Amygdala (tissue), 56 donors: ENCODE data around the gene ZCCHC18.
"Not testable (repeated sequence)": the region's sequence is repeated elsewhere in the genome, so short reads cannot be mapped to it uniquely, and the experiment has no call there.

Experiments
- DNase-seq, 56 donors: peaks; one replicate each; lab custom pipeline; 2025; lab: John Stamatoyannopoulos, UW

The ZCCHC18 gene

DNA sequence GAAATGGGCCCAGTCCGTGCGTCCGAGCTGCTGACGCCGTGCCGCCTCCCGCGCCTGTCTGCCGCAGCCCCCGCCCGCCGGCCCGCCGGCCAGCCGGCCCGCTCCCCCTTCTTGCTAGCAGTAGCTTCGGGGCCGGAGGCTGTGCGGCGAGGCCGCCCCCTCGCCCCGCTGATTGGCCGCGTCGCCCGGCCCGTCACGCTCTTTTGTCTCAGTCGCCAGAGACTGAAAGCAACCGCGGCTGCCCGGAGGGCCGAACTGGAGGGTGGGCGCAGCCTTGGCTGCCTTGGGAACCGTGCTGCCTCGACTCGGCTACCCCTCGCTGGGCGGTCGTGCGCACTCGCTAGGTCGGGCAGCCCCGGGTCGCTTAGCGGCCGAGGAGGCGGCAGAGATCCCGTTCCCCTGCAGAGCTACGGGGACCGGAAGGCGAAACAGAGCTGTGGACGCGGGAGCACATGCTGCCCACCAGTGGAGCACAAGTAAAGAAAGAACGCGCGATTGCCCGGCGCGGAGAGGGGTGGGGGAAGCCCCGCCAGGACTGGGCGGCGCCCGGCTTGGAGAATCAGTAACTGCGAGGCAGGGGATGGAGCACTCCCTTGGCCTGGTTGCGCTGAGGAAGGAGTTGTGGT, at the start of gene ZCCHC18:
Gene ZCCHC18, plus strand, starts transcription at position 198 of the 626 bp plus-strand sequence. CDS start 1,589 bp downstream, outside the sequence.
- DNase-seq = peak in 47 of 56 donors; percentile 2 to 69 (median 33)

DNA sequence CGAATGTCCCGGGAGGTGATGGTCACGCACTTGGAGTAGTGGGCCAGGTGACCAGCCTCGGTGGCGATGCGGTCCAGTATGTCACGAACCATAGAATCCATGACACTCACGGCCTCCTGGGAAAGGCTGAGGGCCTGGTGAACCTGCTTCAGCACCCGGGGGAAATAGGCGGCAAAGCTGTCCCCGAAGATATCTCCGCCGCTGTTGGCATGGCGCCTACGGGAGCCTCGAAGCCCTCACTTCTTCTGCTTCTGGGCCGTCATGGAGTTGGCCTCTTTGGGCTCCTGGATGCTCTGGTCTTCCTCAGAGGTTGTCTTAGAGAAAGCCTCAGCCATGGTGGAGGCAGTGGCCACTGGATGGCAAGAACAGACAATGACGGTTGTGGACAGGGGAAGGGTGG, 49.7 kb upstream of the ZCCHC18 start:
- not testable (repeated sequence) for DNase-seq

DNA sequence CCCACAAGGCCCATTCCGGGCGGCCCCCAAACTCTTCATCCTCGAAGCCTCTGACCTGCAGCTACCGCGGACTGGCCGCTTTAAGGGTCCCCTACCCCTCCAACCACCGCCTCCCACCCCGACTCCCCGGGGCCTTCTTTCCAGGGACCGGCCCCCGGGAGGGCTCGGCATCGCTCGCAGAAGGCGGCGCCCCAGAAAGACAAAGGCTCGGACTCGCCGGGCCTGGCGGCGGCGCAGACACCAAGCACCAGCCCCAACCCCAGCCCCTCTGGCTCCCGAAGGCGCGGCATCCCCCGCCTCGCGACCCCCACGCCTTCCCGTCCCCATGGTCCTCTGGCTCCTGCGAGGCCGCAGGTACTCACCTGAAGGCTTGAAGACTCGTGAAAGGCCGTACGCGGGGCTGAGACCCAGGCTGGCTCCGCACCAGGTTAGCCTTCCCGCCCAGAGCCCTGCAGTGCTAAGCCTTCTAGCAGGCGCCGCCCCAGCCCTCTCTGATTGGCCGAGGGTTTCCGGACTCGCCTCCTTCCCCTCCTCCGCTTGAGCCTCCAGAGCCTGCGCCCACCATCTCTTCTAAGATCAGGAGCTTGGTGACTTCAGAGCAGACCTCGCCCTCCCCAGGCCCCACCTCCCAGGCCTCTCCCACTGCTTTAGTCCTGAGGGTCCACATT, 36.4 kb upstream of the ZCCHC18 start, which contains the start of gene TMSB15C:
Gene TMSB15C, minus strand, starts transcription at position 459 of the 668 bp plus-strand sequence.
- DNase-seq = not testable (repeated sequence)

DNA sequence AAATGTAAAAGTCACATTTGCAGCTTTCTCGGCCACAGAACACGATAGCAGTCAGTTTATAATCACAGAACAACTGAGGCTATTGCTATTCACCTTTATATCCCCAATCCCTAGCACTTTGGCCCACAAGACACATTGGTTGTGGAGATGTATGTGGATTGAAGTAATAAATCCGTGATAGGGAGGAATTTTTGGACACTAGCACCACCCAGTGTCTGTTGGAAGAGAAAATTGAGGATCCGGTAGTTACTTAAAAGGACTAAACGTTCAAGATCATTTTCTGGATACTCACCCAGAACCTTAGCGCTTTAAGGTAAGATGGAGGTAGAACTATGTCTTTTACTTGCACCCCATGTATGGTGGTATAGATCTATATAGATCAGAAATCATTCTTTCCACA, 34.5 kb upstream of the ZCCHC18 start:
- not testable (repeated sequence) for DNase-seq

DNA sequence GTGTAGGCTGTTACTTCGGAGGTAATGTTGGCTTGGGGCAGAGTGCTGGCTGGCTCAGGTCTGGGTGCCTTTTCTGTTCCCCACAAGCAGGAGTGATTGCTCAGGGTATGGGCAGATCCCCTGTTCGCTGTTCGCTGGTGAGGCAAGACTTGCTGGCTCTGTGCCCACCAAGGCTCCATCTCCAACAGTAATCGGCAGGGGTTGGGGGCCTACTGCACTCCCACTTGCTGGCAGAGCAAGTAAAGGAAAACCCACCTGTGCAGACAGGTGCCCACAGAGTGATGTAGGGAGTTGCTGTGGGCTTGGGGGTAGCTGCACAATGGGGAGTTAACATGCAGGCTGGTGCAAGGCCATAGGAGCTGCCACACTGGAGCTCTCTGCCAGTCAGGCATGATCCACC, 28.3 kb upstream of the ZCCHC18 start:
- DNase-seq = no peak

DNA sequence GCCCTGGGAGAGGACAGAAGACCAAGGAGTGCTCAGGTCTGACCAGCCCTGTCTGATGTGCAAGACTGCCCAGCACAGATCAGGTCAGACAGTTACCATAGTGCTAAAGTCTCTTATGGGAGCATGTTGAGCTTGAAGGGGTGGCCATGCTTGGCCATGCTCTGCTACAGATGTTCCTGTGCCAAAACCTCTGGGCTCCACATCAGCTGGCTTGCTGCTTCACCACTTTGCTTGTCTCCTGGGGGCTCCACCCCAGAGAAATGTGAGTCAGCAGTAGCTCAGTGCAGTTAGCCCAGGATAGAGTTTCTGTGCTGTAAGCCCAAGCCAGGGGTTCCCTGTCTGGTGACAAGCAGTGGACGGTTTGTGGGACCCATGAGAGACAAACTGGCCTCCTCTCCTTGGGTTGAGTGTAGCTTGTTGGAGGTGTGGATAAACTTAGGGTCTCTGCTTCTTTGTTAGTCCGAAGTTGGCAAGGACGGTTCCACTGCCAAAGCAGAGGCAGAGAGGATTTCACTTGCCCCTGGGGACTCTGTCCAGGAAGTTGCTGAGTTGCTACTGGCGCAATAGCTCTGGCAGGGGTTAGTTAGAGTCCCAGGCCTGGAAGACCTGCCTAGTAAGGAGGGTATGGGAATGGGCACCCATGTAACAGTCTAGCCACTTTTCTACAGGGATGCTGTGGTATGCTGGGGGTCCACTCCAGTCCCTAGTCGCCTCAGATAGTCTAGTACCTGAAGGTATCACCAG, 27.6 kb upstream of the ZCCHC18 start:
- no peak for DNase-seq

DNA sequence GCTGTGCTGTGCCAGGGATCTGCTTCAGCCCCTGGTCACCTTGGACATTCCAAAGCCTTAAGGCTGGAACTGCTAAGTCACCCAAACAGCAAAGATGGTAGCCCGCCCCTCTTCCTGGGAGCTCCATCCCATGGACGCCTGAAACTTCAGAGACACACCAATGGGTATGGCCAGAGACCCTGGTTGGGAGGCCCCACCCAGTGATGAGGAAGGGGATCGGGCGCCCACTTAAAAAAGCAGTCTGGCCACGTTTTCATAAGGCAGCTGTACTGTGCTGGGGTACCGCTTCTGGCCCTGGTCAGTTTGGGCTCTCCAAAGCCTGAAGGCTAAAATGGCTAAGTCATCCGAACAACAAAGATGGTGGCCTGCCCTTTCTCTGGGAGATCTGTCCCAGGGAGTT, 26.8 kb upstream of the ZCCHC18 start:
- DNase-seq = no peak

DNA sequence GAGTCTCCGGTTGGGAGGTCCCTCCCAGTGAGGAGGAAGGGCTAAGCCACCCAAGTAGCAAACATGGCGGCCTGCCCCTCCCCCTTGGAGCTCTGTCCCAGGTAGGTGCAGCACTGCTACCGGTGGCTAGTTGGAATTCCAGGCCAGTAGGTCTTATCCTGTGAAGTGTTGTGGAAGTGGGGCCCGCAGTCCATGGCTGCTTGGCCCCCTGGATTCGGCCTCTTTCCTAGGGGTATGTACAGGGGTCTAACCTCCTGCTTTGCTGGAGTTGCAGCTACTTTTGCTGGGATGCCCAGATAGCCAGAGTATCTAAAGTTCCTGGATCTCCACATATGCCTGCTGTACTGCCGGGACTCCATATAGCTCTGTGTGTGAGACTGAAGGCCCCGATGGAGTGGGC, 26.4 kb upstream of the ZCCHC18 start:
- no peak for DNase-seq

DNA sequence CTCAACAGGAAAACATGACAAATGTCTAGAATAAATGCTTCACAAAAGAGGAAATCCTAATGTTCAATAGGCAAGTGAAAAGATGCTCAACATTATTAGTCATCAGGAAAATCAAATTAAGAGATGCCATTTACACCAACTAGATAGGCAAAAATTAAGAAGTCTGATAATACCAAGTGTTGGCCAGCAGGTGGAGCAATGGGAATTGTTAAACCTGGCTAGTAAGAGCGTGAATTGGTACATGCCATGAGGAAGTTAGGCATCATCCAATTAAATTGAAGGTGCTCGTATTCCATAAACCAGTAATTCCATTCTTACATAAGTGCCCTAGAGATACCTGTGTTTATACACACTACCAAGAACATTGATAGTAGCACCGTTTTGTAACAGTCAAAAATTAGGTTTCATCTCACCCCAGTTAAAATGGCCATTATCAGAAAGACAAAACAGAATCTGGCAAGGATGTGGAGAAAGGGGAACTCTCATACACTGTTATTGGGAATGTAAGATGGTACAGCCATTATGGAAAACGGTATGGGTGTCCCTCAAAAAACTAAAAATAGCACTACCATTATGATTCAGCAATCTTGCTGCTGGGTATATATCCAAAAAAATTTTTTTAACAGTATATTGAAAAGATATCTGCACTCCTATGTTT, 14.0 kb upstream of the ZCCHC18 start:
- DNase-seq = peak in 23 of 56 donors; percentile 0 to 59 (median 13)

DNA sequence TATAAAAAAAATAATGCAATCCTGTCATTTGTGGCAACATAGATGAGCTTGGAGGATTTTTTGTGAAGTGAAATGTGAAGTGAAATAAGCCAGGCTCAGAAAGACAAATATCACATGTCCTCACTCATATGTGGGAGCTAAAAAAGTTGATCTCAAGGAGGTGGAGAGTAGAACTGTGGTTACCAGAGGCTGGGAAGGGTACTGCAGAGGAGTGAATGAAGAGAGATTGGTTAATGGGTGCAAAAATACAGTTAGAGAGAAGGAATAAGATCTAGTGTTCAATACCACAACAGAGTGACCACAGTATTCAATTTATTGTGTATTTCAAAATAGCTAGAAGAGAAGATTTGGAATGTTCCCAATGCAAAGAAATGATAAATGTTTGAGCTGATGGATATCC, 13.4 kb upstream of the ZCCHC18 start:
- DNase-seq = no peak

DNA sequence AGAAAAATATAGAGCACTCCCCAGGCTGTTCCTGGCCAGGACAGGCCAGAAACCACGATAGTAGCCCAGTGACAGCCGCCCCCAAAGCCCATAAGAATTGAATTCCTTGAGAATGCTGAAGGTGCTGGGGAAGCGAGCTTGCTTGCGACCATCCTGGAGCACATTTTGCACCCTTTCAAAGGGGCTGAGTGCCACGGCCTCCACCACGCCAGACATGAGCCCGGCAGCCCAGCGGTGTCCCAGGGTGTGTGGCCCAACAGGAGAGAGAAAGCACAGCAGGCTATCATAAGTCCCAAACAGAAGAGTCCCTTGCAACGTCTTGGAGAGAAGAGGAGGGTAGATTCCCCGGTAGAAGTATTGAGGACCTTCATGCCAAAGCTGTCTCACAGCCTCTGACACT, 7.6 kb upstream of the ZCCHC18 start:
- DNase-seq = no peak

DNA sequence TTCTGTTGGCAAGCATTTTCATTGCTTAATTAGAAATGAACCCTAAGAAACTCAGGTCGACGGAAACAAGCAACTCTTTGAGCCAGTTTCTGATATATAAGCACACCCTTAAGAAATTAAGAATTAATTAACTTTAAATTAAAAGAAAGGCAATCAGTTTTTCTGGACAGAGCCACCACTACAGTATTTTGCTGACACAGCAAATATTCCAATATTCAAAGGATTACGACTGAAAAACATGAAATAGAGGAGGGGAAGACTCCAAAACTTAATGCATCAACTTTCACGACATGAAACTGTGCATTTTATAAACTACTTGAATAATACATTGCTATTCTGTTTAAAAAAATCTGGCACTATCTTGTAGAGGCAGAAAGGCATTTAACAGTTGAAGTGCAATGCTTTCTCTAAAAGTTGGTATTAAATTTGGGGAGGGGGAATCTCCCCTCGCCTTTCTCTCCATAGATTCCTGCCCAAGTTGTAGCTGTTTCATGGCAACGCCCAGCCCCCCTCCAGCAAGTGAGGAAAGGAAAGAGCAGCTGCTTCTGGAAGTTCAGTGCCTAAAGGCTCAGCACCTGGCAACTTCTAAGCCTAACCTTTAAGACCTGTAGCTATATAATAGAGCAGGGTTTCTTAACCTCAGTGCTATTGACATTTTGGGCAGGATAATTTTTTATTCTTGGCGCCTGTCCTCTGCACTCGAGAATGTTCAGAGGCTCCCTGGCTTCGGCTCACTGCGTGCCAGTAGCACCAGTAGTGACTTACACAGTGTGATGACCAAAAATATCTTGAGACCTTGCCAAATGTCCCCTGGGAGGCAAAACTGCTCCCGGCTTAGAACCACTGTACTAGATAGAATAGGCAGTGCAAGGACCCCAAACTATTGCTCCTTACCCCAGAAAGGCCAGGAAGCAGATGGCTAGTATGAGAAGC, 6.7 kb upstream of the ZCCHC18 start:
- peak in 2 of 56 donors; percentile 1 to 3 for DNase-seq

DNA sequence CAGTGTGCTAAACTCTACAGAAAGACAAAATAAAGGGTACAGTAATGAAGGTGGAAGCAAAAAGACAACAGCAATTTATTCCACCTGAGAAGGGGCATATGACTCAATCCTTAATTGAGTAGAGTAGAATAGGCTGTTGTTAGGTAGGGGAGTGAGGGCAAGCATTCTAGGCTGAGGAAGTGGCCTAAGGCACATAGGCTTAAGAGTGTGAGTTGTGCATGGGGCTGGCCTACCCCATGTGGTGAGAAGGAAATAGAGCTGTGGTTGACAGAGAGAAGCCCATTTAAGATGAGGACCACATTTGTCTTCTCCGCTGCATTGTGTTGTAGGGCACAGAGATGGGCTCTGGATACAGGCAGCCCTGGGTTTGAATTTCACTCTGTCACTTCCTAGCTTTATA, 3.4 kb upstream of the ZCCHC18 start:
- DNase-seq = no peak

DNA sequence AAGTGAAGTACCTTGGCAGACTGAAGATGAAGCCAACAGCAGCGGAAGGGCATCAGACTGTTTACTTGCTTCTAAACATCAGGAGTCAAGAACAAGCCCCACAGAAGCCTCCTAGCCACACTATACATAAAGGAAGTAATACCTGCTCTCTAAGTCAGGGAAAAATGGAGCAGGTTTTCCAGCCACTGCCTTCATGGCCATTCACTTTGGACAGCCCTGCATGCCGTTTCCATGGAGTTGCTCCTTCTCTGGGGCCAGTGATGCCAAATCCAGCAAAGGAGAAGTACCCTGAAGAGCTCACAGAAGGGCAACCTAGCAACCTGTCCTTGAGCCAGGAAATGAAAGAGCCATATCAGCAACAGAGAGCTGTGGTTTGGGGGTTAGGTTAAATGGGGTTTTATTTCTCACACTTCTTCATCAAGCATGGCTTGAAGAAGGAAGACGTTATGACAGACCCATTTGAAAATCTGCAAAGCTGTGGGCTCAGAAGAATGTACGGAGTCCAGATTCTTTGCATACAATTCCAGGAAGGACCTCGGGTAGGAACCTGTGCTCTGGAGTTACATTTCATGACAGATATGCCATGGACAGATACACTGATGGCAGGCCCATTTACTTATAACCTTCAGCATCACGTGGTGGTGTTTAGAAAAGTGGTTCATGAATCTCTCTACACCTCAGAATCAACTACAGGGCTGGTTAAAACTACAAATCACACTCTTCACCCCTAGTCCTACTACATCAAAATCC, 1.7 kb upstream of the ZCCHC18 start:
- DNase-seq = not testable (repeated sequence)

DNA sequence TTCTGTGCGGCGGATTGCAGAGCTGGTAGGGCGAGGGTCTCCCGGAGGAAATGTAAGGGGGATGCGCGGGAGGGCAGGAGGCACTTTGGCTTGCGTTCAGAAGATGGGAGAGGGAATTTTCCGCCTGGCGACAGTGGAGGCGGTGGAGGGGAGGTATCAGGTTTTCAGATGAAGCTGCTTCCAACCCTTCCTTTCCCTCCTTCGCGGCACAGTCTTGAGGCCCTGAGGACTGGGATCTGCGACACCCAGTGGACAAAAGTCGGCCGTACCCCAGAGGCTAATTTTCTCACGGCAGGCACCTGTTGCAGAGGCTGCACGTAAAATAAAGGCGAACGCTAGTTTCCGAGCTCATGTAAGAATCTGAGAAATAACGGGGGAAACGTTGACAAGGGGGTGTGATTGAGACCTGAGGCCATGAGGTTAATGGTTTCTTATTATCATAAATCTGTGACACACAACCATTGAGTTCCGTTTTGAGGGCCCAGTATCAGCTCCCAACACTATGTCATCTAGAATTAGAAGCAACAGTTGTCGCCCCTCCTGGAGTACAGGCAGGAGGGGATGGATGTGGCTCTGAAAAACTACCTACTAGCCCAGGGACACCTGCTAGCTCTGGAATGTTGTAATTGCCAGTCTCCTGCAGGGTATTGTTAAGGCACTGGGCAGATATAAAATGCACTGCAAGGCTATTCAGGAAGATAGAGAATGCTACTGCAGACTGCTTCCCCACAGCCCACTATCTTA, 1.1 kb downstream of the ZCCHC18 start:
- DNase-seq = peak in 43 of 56 donors; percentile 1 to 55 (median 17)

DNA sequence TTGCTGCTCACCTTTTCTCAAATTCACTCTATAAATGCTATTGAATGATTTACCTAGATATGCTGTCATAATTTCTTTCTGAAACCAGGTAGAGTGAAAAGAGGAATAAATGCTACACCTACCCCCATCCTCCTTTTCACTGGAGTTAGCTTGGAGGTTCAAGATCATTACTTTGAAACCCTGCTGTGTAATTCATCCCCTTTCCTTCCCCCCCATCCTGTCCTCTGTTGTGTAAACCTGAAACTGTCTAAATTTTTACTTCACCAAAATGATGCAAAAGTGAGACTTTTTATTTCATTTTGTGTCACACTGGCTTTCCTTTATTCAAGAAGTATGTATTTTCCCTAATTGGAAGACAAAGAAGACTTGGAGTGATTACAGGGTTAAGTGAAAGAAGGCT, 5.4 kb downstream of the ZCCHC18 start:
- no peak for DNase-seq

DNA sequence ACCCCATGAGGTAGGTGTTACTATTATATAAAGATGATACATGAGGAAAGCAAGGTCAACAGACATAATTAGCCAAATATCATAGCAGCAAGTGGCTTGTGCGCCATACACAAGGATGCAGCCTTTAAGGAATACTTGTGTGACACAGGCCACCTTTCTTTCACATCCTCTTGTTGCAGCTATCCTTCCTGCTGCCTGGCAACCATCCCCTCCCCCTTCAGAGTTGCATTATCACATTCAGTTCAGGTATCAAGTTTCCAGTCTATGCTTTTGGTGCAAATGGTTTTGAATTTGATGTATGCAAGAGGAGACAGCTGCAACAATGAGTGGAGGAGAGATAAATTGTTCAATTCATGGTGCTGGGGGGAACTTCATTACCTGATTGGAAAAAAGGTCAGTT, 6.4 kb downstream of the ZCCHC18 start:
- DNase-seq = no peak

DNA sequence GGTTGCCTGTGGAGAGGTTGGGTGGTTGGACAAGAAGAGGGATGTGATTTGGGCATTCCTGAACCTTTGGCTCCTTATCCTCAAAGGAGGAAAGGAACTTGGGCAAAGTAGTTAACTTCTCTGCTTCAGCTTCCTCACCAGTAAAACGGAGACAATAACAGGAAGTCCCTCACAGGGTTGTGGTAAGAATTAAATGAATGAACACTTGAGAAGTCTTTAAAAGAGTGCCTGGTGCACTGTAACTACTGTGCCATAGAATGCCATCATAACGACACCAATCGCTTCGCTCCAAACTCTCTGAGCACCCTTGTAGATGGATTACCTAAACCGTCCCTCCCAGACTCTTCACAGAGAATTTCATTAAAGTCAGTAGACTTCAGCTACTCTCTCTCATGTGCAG, 10.5 kb downstream of the ZCCHC18 start:
- DNase-seq = no peak
